Mesenteric fat pad (tissue), 1 donor: ENCODE data around the gene COL25A1. TPM values are rescaled to one million over a fixed set of nuclear protein-coding genes. Genes with fewer than 3 reads are reported as not detected.
"Not testable (repeated sequence)": the region's sequence is repeated elsewhere in the genome, so short reads cannot be mapped to it uniquely, and the experiment has no call there.

ENCODE experiments used
- DNase-seq: peaks from one replicate; pipeline ENCODE4 v3.0.0-alpha.2; 2020; ENCODE audit warnings: low spot score
- total RNA-seq: library from RNA; stranded (reverse); fragmentation: NEBNext Ultra II Directional; extraction: Animal tissue kit (Norgen Biotek cat#: 25700); gene quantifications from one replicate; pipeline ENCODE4 v1.2.1, GENCODE V29; 2021
- donor health status: DM: yes; HTN: yes; CAD: no.

Gene COL25A1
- total RNA-seq, 1 donor from 2014 or later = 6.6 TPM

DNA sequence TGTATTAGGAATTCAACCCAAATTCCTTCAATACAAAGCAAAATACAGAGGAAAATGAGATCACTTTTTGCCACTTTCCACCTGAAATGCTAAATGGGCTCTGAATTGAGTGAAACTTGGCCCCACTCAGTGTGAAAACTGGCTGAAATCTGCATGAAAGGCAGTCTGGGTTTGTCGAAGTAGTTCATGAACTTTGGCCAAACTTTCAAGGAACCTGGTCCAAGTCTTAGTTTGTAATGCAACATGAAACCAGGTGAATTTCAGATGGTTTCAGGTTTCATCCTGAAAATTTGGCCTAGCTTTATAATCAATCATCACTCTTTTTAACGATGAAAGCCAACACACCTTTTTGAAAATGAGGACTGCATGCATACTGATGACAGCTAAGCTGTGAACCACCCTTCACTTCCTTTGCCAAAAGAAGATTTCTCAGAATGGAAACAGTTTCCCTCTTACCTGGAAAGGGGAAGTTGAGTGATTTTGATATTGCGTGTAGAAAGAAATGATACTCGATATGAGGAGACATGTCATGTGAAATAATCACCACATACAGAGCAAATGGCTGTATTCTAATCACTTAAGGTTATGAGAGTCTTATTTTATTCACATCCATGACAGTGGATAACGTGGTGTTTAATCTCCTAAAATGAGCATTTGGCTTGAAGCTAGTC is 329.7 kb downstream of the COL25A1 start:
- DNase-seq = no peak

DNA sequence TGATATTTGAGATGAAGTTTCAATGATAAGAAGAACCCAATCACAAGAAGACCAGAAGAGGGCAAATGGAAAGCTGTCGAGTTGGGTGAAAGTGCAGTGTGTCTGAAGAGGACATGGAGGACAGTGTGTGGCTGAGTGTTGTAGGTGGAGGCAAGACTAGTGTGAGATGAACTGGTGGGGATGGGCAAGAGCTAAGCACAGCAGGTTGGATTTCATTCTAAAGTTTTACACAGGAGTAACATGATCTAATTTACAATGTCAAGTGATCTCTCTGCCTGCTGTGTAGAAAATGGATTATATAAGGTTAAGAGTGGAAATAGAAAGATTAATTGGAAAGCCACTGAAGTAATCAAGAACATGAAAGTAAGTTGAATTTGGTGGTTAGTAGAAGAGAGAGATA is 331.0 kb downstream of the COL25A1 start:
- DNase-seq = no peak

DNA sequence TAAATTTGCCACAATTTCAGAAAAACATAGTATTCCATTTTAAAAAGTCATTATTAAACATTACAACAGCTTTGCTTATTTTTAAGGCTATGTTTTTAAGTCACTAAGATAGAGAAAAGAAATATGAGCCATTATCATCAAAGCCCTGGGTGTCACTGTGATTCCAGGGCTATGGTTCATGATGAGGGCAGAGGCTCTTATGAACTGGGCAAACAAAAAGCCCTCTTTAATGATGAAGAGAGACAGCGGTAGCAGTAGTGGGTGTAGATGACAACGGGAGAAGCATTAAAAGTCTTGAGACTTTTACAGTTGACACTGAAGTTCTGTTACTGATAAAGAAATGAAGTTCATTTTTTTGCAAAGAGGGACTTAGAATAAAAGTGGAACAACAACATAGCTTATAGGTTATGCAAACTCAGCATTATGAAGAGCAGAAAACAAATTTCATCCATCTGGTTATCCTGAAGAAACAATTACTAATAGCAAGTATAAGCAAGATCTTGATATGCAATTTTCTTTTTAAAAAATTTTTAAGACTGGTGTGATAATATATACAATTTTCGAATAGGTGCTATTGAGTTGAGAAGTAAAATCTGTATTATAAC is 336.9 kb downstream of the COL25A1 start:
- no peak for DNase-seq

DNA sequence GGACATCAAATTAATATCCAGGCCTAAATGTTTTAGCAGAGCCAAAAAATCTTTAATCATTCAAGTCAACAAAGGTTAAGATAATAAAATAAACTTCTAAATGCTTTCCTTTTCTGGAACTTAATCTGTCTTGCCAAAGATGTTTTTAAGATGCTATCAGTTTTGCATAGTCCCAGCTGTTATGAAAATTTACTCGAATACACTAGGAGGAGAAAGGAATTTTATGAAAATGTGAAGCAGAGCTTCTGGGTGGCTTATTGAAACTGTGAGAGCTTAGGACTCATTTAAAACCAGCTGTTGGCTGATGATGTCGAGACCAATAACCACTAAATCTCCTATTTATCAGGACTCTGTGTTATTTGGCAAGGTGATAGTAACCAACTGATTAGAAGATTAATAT is 337.4 kb downstream of the COL25A1 start:
- DNase-seq = no peak

DNA sequence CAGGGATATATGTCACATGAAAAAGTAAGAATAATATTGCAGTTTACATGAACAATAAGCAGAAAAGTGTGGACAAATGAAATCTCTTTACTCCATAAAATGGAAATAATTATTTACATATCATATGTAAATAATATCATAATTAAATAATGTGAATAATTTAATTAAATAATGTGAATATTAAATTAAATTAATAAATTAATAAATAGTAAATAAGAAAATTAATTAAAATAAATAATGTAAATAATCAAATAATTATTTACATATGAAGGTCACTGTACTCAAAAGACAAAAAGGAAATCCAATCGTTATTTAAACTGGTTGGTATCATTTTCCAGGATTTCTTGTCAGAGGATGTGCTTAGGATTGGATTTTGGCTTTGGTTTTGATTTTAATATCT is 338.5 kb downstream of the COL25A1 start:
- DNase-seq = no peak

DNA sequence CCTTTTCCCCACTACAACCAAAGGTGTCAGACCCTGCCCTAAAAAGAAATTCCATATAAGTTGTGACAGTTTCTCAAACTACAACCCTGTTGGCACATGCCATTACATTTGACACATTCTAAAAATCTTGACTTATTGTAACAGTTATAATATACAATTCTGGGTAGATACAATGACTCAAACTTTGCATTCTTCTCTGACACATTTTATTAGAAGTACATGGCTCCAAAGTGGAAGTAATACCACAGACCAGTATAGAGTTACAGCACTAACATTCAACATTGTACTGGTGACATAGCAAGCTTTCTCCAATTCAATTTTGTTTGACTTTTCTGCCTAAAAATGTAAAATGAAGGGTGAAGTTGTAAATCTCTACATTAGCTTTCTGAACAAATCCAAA is 343.0 kb downstream of the COL25A1 start:
- no peak for DNase-seq

DNA sequence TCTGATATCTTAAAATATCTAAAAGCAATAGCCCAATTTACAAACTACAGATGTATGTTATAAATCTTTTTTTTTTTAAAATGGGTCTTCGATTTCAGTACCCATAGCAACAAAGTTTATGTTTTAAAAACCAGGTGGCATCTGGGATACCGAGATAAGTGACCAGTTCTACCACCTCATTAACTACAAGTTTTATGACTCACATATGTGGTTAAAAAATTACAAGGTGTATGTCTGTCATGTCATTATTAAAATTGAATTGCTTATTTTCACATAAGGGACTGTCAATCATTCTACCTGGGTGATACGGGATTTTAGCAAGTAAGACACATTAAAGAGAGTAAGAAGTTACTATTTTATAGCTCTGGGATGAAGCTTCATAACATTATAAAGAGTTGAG is 347.6 kb downstream of the COL25A1 start:
- no peak for DNase-seq

DNA sequence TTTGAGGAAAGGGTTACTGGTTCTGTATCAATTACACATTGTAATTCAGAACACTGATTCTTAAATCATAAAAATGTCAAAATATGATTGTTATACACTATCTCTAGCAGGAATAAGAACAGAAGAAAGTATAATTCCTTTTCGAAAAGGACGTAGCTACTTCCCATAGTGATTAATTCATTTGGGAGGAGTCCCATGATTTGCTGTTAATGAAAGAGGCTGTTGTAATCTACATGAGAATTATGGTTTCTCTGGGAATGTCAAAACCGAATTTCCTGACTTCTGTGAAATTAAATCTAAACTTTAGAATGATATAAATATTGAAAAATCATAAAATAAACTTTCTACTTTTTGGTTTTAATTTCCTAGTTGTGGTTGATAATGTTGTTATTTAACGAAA is 348.5 kb downstream of the COL25A1 start:
- no peak for DNase-seq

DNA sequence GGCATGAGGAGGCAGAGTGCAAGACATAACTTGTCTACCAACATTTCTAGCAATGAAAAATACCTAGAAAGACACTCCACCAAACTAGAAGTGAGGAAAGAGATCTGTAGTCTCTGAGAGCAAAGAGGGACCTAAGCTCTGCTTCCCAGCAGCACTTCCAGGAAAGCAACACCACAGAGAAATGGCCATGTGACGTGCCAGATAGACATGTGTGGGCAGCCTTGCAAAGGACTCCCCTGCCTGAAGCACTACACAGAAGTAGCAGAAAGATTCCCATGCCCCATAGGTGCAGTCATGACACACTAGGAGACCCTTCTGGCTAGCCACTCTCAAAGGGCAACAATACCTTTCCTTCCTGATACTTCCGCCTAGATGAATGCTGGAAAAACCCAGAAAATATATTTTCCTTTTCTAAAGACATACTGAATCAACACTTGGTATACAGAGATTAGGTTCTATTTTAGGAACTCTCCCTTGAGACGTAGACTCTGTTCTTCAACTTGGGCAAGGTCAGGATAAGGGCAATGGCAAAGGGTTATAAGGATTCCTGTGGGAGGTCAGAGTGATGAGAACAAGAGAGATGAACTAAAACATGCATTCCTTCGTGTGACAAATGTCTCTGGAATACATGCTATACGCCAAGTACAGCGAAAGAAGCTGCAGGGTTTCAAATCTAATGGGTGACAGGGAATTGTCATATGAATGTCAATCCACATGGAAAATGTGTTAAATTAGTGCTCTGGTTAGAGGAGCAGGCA is 352.1 kb downstream of the COL25A1 start:
- no peak for DNase-seq

DNA sequence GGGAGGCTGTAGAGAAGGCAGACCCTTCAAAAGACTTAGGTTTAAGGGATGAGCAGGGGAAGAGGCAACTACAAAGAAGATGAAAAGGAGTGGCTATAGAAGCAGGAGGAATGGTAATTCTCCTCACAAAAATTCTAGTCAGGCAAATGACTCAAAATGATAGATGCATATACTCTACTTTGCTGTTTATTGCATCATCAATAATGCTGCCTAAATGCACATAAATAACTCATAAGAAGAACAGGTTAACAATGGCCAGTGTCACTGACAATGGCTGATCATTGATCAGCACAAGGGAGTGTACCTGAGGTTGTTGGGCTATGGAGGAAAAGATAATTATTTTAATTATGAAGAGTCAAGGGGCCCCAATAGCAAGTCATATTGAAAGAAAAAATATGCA is 354.9 kb downstream of the COL25A1 start:
- DNase-seq = no peak

DNA sequence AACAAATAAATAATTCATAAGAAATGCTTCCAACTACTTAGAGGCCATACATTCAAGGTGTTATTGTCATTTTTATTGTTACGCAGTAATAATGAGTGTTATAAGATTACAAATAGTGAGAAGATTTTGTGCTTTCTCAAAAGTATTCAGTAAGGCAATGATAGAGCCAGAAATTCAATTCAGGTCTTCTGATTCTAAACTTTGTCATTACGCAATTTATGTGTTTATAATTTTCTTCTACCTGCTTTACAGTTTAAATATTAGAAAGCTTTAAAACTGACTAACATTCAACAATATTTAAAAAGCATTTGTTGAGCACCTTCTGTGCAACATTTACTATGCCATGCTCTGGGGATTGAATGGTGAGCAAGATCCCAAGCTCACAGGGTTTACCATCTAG is 356.2 kb downstream of the COL25A1 start:
- no peak for DNase-seq

DNA sequence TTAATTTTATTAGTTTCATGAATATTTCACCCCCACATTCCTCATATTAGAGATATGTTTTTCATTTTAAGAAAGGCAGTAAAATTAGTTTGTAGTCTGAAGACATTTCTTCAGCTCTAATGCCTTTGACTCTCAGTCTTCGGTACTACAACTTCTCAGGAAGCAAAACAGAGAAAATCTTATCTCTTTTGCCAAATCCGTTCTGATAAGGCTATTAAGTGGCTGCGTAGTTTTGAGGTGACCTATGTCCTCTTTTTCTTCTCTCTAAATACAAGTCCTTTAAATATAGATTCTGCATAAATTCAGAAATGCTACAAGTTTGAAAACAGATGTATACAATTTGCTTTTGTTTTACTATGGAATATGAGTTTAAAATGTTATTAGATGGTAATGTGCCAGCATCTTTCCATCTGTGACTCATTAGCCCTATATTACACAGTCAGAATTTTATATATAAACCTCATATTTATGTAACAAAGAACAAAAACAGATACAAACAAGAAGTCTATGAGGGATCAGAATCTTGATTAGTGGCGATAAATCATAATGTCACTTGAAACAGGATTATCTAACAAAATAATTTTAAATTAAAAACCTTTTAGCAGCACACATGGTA is 358.4 kb downstream of the COL25A1 start:
- no peak for DNase-seq

DNA sequence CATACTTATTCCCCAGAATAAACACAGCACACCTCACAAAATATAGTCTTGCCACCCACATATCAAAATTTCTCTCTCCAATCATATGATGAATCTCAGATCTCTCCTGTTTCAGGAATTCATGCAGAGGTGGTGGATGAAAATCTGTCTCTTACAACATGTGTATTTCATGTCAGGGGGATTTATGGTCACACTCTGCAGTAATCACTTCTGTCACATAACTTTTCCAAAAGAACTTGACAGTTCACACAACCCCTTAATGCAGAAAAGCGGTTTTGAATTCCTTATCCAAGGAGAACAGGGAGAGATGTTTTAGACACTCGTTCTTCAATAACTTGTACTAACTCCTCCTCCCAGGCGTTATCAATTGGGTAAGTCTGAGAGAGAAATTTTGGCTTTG is 359.1 kb downstream of the COL25A1 start:
- DNase-seq = no peak

DNA sequence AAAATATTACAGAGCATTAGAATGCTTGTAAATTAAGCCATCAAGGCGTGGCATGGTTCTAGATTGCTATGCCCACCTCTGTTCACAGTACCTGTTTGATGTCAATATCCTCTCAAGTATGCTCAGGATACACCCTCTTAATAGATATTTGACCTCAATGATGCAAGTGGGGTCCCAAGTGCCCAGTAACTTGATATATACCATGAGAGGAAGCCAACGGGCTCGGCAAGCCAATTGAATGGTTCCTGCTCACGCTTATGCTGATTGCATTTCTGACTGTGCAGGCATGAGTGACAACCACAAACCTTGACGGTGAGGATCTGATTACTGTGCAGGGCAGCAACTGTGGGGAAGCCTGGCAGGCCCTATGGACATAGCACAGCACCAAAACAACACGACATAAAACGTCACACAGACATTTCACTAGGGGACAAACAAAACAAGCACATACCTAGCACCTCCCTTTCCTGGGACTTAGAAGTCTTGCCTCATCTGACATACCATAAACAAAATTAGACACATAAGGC is 360.5 kb downstream of the COL25A1 start:
- no peak for DNase-seq

DNA sequence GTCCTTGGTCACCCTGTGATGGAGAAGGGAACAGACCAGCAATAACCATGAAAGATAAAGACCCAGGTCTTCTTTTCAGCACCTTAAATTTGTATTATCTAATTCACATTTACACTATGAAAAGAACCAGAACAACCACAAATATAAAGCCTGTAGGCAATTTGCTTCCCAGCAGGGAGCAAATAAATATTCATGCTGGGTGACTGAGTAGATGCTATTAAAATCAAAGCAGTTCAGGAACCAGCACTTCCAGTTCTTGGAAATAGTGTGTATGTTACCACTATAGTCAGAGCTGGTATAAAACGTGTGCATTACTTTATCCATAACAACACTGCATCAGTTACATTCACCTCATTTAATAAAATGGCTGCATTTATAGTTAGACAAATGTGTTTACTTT is 361.8 kb downstream of the COL25A1 start:
- DNase-seq = no peak

DNA sequence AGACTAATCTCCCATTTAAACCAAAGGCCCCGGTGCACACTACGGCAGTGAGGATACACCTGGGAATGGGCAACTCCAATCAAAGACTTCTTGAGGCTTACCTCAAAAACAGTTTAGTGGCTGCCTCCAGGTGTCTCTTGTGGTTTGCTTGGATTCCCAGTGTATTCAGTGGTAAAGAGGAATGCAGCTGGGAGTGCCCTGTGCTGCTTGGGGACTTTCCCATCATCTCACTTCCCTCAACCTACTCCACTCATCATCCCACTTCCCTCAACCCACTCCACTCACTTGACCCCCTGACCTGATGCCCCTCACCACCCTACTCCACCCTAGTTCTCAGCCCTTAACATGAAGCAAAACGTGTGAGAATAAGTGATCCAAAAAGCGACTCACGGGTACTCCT is 362.3 kb downstream of the COL25A1 start:
- no peak for DNase-seq

DNA sequence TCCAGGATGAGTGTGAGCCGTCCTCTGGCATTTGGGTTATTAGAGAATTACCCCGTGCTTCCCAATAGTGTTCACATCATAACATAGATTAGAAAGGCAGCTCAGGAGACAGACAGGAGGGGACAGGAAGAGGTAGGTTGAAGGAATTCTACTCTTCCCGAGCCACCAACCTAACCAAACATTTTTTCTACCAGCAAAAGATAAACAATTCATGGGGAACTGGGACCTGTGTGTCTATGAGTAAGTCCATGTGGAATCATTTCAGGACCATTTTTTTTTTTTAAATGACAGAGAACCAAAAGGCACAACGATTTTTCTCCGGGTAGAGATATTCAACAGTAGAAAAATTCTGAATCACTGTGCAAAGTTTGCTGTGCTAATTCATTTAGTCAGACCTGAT is 365.4 kb downstream of the COL25A1 start:
- DNase-seq = no peak

DNA sequence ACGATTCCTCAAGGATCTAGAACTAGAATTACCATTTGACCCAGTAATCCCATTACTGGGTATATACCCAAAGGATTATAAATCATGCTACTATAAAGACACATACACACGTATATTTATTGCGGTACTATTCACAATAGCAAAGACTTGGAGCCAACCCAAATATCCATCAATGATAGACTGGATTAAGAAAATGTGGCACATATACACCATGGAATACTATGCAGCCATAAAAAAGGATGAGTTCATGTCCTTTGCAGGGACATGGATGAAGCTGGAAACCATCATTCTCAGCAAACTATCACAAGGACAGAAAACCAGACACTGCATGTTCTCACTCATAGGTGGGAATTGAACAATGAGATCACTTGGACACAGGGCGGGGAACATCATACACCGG is 368.5 kb downstream of the COL25A1 start:
- DNase-seq = not testable (repeated sequence)

DNA sequence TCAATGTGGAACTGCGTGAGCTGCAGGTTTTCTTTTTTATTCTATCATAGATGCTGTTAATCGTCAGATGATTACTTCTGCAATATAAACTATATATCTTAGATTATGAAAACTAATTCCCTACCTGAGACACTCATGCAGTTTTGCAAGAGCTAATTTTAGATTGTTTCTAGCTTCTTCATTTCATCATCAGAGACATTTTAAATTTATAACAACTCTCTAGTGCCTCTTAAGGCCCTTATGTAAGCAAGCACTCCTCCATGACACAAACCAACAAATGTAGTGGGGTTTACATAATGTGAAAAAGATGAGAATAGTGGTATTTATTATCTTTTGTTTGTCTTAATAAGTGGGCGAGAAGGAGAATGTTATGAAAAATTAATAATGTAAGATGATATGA is 369.4 kb downstream of the COL25A1 start:
- no peak for DNase-seq

DNA sequence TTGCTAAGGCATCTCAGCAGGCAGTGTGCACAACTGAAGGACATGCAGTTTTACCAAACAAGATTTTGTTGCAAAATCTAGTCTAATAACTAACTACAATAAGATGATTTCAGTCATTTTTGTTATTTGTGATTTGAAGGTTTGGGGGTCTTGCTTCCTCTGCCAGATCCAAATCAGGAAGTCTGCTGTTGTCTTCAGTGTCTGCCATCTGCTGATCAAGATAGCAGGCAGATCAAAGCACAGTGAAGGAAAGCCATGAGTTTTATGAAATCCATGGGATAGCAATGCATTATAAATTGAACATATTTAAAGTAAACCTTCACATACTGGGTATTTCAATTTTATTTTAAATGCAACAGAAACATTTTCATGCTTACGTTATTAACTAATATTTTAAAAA is 370.5 kb downstream of the COL25A1 start:
- DNase-seq = no peak

DNA sequence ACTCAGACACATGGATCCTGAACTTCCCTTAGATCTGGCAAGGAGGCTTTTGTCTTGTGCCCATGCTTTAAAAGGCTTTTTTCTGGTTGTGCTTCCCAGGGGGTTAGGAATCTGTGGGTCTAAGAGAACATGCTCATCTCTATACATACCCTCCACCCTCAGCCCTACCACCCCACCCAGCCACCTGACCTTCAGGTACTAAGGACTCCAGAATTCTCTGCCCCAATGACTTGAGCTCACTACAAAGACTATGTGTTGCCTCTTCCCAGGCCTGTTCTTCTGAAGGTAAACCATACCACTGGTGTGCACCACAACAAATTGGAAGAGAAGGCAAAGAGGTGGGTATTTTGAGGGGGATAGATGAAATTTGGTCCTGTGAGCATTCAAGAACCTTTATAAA is 372.3 kb downstream of the COL25A1 start:
- DNase-seq = no peak

DNA sequence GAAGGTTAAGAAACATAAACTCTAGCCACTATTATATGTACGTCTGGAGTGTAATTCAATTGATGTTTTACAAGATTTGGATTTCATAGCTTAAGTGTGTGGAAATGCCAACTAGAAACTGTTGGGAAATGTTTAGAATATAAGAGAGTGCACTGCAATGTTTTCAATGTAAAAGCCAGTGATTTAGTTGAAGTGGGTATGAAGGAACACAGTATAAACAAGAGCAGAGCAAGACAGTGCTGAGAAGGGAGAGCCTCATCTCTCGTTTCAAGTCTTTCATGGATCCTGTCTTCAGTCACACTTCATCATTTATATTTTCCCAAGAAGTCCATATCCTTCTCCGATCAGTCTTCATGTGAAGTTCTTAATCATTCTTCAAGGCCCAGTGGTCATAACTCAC is 375.7 kb downstream of the COL25A1 start:
- no peak for DNase-seq
